Stimulated activated CD8-positive, alpha-beta memory T cell treated with anti-CD3 and anti-CD28 coated beads, Interleukin-15, amount 100 ng/mL, for 1 hour (primary cell): ENCODE data around the gene UPK3B.
"Not testable (repeated sequence)": the region's sequence is repeated elsewhere in the genome, so short reads cannot be mapped to it uniquely, and the experiment has no call there.

Experiments used
- DNase-seq: peaks from one replicate; pipeline ENCODE4 v3.0.0-alpha.2; 2020; ENCODE audit warnings: low read depth

UPK3B gene

GRCh38 chr7:76492139-76492538 is 18.2 kb upstream of the UPK3B start:
- DNase-seq, result not testable (repeated sequence)

GRCh38 chr7:76495717-76496116 is 14.6 kb upstream of the UPK3B start:
- DNase-seq, result not testable (repeated sequence)

- not testable (repeated sequence) for DNase-seq
Observed at GRCh38 chr7:76497918-76498582, 12.3 kb upstream of the UPK3B start.

GRCh38 chr7:76498583-76499200 is 11.7 kb upstream of the UPK3B start:
- DNase-seq, result not testable (repeated sequence)

- not testable (repeated sequence) for DNase-seq
Observed at GRCh38 chr7:76499201-76499923, 11.0 kb upstream of the UPK3B start.

GRCh38 chr7:76499924-76500241 is 10.5 kb upstream of the UPK3B start:
- DNase-seq, result not testable (repeated sequence)

GRCh38 chr7:76502224-76502623 is 8.1 kb upstream of the UPK3B start:
- DNase-seq, result not testable (repeated sequence)

- not testable (repeated sequence) for DNase-seq
Observed at GRCh38 chr7:76502836-76503235, 7.5 kb upstream of the UPK3B start.

GRCh38 chr7:76503244-76503643 is 7.1 kb upstream of the UPK3B start:
- DNase-seq, result not testable (repeated sequence)

GRCh38 chr7:76504351-76505167 is 5.8 kb upstream of the UPK3B start:
- DNase-seq, result not testable (repeated sequence)

GRCh38 chr7:76505168-76506080 is 4.9 kb upstream of the UPK3B start:
- no peak for DNase-seq

GRCh38 chr7:76506081-76506440 is 4.3 kb upstream of the UPK3B start:
- no peak for DNase-seq

GRCh38 chr7:76506643-76507042 is 3.7 kb upstream of the UPK3B start:
- DNase-seq, result not testable (repeated sequence)

GRCh38 chr7:76507723-76508406 is 2.5 kb upstream of the UPK3B start:
- no peak for DNase-seq

GRCh38 chr7:76511200-76511910 is 1.0 kb downstream of the UPK3B start:
- not testable (repeated sequence) for DNase-seq

- not testable (repeated sequence) for DNase-seq
Observed at GRCh38 chr7:76511911-76512885, 1.8 kb downstream of the UPK3B start.

- no peak for DNase-seq
Observed at GRCh38 chr7:76512941-76513816, 2.8 kb downstream of the UPK3B start.
